Measurements from ENCODE around the gene ABLIM2.
"Not testable (repeated sequence)": the region's sequence is repeated elsewhere in the genome, so short reads cannot be mapped to it uniquely, and the experiment has no call there.

The ABLIM2 gene

DNA sequence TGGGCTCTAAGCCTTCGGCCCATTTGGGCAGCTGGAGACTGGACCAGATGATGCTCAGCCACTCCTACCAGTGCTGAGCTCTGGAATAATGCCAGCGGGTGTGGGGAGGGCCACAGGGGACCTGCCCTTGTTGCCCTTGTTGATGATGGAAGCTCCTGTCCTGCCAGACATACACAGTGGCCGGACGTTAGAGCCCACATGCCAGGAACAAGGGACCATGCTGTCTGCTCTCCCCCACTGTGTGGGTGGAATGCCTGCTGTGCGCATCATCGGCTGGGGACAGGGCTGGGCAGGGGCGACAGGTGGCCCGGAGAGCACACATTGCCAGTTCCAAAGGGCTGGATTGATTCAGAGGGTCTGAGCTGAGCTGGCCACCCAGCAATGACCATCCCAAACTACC is 2.0 kb downstream of the ABLIM2 start:
- DNase-seq, result no peak

DNA sequence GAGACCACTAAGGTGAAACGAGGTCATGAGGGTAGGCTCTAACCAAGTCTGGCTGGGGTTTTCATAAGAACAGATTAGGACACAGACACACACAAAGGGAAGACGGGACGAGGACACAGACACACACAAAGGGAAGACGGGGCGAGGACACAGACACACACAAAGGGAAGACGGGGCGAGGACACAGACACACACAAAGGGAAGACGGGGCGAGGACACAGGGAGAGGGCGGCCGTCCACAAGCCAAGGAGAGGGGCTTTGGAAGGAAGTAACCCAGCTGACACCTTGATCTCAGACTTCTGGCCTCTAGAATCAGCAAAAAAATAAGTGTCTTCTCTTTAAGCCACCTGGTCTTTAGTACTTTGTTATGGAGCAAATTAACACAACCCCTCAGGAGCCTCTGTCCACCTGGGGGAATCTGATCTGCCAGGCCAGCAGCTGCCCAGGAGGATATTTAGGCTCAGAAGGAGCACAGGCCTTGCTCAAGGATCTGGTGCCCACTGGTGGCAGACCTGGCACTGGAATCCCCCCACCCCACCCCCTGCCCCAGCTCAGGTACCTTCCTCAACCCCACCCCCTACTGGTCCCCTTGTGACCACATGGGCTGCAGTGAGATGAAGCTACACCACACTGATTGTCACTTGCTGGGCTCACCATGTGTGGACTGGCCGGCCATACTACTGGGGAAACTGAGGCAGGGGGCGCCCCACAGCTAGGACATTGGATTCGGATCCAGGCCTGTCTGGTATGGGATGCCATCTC is 2.8 kb downstream of the ABLIM2 start:
- DNase-seq, result no peak

DNA sequence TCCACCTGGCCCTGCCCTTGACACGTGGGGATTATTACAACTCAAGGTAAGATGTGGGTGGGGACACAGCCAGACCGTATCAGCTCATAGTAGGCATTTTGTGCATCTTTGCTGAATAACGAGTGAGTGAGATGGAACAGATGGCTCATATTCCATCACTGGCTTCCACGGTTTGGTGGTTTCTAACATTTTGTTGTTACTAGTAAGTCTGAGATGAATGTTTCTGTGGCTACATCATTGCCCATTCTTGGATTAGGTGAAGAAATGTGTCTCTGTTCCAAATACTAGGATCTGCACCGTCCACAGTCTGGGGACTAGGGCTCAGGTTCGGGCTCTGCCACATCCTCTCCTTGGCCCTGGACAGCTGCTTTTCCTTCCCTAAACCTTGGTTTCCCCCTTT is 3.6 kb downstream of the ABLIM2 start:
- no peak for DNase-seq

DNA sequence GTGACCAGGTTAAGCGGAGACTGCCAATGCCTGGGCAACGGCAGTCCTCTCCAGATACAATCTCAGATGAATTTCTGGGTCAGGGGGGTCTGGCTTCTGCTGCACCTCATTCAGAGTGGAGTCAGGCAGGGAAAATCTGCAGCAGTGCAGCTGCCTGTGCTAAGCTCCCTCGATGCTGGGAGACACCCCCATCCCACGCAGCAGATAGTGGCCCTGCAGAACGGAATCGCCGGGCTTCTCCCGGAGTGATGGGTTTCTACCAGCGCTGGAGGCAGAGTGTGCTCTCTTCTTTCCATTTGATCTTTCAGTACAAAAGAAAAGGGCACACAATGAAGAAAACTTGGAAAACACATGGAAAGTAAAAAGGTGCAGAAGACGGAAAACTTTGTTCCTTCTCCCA is 5.2 kb downstream of the ABLIM2 start:
- DNase-seq, result no peak

DNA sequence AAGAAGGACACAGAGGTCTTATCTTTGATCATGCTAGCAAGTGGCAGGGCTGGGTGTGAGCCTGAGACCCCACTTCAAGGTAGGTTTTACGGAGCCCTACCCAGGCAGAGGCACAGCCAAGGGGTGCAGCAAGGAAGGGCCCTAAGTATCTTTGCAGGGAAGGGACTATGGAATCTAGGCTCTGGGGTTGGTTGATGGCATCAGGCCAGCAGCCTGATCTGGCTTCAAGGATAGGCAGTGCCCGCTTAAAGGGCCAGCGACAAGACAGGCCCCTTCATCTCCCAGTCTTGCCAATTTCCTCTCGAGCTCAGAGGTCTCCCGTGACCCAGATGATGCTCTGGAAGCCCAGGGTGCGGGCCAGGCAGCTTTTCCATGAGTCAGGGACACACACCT is 5.8 kb downstream of the ABLIM2 start:
- no peak for DNase-seq

DNA sequence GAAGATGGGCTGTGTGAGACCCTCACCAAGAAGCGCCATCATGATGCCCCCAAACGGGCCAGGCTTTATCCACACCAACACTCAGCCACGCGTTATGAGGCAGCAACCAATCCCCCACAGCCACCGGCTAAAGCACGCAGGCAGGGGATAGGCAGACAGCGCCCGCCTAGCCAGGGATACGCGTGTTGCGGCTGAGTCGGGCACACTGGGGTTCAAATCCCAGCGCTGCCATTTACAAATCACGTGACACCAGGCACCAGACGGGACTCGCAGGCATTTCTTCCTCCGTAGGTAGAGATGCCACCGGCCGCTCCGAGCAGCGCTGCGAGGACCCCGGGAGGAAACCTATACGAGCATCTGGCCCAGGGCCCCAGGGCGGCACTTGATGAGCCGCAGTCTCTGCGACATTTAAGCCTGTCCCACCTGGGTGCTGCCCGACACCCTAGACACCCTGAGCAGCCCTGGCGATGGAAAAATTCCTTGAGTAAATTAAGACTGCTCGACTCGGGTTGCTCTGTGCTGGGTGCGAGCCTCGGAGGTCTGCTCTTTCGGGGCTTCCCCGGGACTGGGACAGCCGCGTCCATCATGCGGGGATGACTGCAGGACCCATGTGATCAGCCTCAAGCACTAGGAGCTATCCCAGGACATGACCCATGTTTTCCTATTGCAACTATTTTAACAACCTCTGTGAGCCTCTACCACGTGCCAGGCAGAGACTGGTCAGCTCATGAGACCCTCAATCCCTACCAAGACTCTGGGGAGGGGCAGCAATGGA is 6.3 kb downstream of the ABLIM2 start:
- DNase-seq, result no peak

DNA sequence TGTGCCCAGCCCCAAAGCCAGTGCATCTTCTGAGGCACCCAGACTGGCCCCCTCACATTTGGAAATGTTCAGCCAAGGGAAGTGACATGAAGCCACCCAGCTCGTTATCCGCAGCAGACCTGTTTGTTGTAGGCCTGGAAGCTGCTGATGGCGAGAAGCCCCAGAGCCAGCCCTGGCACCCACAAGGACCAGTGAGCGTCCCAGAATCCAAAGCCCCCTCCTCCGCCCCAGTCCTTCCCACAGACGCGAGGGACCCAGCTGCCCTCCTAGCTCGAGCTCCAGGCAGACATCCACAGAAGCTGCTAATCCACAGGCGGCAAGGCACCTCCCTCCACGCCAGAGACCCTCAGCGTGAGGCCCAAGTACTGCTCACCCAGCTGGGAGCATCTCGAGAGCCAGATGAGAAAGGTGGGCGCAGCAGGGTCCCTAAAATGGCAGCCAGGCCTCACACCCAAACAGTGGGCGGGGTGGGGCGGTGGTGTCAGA is 7.4 kb downstream of the ABLIM2 start:
- DNase-seq, result no peak

DNA sequence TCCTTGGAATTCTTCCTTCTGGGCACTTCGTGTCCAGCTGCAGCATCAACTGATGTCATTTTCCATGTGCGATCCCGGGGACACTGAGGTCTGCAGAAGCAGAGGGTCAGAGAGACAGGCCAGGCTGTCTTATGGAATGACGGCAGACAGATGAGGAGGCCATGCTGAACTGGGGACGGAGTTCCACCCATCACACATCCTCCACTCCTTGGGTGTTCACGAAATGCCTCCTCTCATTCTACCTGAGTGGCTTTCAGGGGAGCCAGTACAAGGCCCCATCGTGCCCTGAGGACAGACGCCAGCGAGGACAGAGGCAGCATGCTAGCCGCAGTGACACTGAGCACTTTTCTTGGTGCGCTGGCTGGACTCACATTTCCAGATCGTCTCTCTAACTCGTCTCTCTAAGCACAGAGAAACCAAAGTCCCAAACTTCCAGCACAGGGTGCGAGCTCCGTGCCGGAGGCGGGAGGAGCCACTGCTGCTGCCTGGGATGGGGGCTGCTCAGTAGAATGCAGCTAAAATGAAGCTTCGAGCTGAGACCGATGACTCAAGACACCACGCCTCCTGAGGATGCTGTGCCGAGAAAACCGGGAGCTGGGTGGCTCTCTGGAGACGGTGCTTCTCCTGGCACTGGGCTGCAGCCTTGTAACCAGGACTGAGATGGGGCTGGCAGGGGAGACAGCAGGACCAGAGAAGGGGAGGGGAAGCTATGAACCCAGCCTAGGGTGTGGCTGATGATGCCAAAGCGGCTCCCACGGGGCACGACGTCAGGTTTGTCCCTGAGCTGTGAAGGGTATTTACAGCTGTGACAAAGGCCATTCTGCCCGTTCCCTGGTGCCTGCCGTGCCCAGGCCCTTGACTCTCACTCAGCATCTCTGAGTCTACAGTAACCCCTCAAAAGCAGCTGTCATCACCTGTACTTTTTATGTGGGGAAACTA is 8.2 kb downstream of the ABLIM2 start:
- DNase-seq, result no peak

DNA sequence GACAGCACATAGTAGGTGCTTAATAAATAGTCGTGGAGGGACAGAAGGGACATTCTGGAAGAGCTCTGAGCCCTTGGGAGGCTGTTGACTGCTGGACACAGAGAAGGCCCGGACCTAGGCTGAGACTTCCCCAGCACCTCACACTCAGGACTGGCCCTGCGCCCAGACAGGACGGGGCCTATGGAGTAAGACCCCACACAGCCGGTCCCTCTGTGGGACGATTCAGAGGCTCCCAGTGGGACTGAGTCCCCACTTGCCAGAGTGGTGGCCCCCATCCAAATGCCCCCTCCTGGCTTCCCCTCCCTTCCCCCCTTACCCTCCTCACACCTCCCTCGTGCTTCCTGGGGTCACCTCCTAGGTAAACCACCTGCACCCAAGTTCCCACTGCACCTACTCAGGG is 8.9 kb downstream of the ABLIM2 start:
- DNase-seq, result no peak

DNA sequence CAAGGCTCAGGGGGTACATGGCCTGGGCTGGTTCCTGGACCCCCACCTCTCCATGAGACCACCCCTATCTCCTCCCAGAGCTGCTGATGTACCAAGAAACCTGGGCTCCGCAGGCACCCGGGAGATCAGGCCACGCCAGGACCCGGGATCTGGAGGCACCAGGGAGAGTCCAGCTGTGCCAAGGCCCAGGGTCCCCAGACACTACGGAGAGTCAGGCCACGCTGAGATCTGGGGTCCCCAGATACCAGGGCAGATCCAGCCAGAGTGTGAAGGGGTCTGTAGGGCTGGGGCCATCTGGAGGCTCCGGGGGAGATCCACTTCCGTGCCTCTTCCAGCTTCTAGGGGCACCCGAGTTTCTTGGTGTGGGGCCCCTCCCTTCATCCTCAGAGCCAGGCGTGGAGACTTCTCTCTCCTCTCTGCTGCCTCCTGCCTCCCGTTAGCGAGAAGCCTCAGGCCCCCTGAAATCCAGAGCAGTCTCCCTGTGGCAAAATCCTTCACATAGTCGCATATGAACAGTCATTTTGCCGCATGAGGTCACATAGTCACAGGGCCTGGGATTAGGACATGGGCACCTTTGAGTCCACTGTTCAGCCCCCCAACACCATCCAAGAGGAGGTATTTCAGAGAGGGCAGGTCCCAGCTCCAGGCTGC is 9.7 kb downstream of the ABLIM2 start:
- no peak for DNase-seq

DNA sequence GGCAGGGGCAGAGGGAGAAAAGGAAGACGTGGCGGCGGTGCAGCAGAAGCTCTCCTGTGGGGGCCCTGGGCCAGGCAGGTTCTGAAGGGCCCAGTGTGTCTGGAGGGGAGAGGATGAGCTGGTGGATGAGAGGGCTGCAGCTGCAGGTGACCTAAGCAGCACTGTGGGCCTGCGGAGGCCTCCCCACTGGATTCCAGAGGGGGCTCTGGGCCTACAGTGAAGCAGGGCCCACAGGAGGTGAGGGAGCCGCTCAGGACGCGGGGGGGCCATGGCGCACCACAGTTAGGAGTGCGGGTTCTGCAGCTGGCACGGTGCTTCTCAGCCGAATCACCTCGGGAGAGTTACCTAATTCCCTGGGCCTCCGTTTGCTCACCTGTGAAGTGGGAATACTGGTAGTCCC is 10.5 kb downstream of the ABLIM2 start:
- no peak for DNase-seq

DNA sequence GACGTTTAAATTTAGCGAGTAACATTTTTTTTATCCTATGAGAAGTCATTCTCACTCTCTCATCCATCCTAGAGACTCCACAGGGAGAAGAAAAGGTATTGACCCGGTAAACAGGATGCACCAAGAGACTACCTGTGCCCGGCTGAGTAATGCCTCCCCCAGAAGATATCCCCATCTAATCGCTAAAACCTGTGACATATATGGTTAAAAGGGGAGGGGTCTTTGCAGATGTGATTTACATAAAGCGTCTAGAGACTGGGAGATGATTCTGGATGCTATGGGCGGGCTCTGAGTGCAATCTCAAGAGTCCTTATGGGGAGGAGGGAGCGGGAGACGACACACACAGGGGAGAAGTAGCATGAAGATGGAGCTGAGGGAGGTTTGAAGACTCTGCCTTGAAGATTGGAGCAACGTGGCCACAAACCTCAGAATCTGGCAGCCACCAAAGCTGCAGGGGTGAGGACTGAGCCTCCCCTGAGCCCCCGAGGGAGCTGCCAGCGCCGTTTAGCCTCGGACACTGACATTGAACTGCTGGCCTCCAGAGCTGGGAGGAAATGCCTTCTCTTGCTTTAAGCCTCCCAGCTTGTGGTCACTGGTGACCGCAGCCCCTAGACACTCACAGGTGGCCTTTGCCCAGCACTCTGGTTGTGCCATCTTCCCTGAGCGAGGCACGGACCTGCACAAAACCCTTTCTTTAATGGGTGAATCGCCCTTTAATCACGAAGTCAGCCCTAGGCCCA is 11.2 kb downstream of the ABLIM2 start:
- no peak for DNase-seq

DNA sequence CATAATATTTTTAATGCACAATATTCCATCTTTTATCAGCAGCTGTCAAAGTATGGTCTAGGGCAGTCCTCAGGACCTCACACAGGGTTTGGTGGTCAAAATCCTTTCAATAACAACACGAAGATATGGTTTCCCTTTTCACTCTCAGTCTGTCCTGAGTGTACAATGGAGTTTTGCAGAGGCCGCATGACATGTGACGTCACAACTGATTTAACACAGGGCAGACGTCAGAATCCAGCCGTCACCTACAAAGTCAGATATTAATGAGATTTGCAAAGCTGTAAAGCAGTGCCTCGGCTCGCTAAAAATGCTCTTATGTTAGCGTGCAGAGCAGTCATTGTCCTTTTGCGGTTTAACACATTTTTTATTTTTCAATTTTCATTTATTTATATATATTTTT is 12.5 kb downstream of the ABLIM2 start:
- DNase-seq, result no peak

DNA sequence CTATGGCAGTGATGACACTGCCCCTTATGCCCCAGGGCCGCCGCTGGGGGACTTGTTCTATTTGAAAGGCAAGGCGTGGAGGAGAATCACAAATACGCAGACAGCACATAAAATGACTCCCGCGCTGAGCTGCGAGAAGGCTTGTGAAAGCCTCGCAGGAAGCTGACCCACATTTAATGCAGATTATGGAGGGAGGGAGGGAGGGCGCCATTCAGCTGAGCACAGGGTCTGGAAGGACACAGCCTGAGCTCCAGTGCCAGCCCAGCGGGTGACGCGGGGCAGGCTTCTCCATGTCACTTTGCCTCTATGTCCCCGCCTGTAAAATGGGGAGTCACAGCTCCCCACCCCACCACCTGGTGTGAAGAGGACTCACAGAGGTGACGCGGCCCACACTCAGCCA is 14.3 kb downstream of the ABLIM2 start:
- peak; percentile 3 for DNase-seq

DNA sequence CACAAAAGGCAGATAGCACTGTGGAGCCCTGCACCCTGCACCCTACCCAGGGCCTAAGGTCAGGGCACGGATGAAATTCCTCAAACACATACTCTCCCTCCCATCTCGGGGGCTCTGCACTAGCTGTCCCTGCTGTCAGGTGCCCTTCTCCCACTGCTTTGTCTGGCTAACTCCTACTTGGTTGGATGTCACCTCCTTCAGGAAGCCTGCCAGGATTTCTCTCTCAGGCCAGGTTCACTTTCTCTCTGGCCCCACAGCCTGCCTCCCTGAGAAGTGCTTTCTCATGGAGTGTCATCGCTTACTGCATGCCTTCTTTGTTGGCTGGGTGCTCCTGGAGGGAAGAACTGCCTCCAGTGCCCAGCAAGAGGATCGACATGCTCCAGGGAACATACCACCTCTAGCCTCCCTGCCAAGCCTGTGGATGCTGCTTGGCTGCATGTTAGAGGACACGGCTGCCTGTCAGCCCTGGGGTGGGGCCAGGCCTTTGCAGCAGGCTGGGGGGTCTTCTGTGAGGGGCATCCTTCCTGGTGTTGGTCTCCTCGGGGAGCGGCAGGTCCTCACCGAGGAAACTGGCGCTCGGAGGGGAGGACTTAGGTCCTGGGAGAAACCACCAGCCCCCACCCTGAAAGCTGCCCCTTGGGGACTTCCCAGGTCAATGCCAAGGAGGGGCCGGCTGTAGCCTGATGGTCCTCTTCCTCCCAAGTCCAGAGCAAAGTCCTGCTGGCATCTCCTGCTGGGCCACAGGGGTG is 15.0 kb downstream of the ABLIM2 start:
- no peak for DNase-seq

DNA sequence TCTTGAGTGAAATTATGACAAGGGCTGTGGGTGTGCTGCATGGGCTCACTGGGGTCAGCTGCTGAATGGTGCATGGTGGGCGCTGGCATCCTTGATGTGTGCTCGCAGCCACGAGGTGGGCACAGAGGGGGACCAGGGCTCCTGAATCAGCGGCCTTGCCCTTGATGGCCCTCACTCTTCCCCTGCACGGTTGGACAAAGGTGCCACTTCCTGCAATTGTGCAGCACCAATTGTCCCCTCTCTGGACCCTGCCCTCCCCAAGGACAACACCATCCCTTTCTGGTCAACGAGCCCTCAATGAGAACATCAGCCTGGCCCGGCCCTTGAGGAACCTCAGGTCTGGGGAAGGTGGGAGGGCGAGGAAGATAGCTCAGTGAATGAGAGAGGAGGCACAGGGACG is 16.1 kb downstream of the ABLIM2 start:
- no peak for DNase-seq

DNA sequence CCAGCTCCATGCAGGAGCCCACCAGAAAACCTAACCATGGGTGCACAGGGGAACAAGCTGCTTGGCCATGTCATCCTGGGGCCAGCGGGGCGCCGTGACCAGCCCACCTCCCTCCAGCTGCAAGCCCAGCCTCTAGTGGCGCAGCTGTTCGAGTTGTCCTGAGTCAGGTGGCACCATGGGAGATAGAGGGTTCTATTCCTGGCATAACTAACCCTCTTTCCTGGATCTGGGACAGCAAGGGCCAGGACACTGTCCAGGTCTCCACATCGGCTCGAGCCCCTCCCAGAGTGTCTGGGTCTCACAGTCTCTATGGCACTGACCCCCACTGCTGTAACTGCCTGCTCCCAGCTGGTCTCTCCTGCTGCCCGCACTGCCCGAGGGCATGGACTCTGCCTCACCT is 16.7 kb downstream of the ABLIM2 start:
- DNase-seq, result no peak

DNA sequence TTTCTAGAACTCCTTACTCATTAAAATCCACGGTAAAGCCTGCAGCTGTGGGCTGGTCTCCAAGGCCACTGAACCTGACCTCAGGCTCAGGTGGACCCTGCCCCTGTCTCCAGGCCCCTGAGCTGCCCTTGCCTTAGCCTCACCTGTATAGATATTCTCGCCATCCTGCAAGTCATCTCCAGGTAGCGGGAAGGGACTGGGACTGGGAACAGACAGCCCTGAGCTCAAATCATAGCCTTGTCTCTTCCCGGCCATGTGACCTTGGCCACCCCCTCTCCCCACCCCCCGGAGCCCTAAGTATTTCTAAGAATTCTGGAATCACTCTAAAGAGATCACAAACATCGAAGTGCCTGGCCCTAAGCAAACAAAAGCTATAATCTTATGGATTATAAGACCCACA is 17.7 kb downstream of the ABLIM2 start:
- DNase-seq, result no peak

DNA sequence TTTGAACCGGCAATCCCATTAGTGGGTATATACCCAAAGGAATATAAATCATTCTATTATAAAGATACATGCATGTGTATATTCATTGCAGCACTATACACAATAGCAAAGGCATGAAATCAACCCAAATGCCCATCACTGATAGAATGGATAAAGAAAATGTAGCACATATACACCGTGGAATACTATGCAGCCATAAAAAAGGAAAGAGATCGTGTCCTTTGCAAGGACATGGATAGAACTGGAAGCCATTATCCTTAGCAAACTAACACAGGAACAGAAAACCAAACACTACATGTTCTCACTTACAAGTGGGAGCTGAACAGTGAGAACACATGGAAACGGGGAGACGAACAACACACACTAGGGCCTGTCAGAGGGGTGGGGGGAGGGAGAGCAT is 18.9 kb downstream of the ABLIM2 start:
- not testable (repeated sequence) for DNase-seq

DNA sequence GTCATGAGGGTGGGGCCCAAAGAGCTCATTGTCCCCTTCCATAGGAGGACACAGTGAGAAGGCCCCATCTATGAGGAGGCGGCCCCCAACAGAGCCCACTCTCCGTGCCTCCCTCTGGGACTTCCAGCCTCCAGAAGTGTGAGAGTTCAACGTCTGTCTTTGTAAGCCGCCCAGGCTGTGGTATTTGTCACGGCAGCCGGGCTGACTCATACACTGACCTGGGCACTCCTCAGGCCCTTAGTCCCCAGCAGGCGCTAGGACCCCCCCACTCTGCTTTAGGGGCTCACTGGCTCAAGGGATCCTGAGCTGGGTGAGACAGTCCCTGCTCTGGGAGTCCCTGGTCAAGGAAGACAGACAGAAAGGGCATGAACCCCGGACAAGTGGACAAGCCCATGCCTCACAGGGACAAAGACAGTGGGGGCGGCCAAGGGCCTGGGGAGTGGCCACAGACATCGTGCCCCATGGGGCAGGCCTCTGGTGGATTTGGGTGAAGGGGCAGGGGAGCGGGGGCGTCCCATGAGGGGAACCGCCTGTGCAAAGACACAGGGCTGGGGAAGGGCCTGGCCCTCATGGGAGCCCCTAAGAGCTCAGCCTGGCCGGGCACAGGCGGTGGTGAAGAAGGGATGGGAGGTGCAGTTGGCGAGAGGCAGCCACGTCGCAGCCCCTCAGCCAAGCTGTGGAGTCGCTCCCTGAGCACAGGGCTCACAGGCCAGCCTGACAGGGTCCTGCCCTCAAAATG is 21.5 kb downstream of the ABLIM2 start:
- no peak for DNase-seq

DNA sequence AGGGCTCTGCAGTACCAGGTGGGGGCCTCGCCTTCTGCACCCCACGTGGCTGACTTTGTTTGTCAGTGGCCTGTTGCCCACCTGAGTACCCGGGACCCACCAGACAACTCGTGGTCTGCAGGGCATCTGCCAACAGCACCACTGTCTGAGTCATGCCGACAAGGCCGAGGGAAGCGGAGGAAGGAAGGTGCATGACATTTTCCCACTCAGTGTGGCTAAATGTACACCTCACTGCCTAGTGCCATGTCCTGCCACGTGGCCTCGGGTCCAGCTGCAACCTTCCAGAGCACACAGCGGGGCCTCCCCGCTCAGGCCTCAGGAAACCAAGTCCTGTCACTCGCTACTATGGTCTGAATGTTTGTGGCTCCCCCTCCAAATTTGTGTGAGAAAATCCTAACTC is 22.1 kb downstream of the ABLIM2 start:
- no peak for DNase-seq
